CD4-positive, alpha-beta T cell treated with Interleukin-10 for 1 hour (primary cell): ENCODE results near the gene SOX21.

Experiments used
- DNase-seq: peaks from one replicate; pipeline ENCODE4 v3.0.0-alpha.2; 2020

Gene SOX21

GRCh38 chr13:94708031-94708859 lies 4.1 kb downstream of the SOX21 start:
- no peak for DNase-seq

- no peak for DNase-seq
These were observed 4.8 kb downstream of the SOX21 start for GRCh38 chr13:94707400-94708021.

- DNase-seq: no peak
These were observed 5.4 kb downstream of the SOX21 start for GRCh38 chr13:94706843-94707399.

GRCh38 chr13:94706101-94706842 lies 6.1 kb downstream of the SOX21 start:
- no peak for DNase-seq

GRCh38 chr13:94705081-94706030 lies 7.0 kb downstream of the SOX21 start:
- no peak for DNase-seq

- no peak for DNase-seq
These were observed 7.8 kb downstream of the SOX21 start for GRCh38 chr13:94704377-94705080.

- DNase-seq: no peak
These were observed 8.5 kb downstream of the SOX21 start for GRCh38 chr13:94703721-94704314.

- DNase-seq: no peak
These were observed 9.1 kb downstream of the SOX21 start for GRCh38 chr13:94703271-94703670.

- no peak for DNase-seq
These were observed 9.9 kb downstream of the SOX21 start for GRCh38 chr13:94702181-94703041.

- DNase-seq: no peak
These were observed 10.8 kb downstream of the SOX21 start for GRCh38 chr13:94701313-94702180.

- DNase-seq: no peak
These were observed 11.8 kb downstream of the SOX21 start for GRCh38 chr13:94700536-94700935.

GRCh38 chr13:94700051-94700535 lies 12.3 kb downstream of the SOX21 start:
- DNase-seq: no peak

- DNase-seq: no peak
These were observed 16.2 kb downstream of the SOX21 start for GRCh38 chr13:94696171-94696570.

GRCh38 chr13:94692030-94692429 lies 20.3 kb downstream of the SOX21 start:
- no peak for DNase-seq

GRCh38 chr13:94683409-94683808 lies 28.9 kb downstream of the SOX21 start:
- no peak for DNase-seq

GRCh38 chr13:94682229-94682628 lies 30.1 kb downstream of the SOX21 start:
- no peak for DNase-seq

- DNase-seq: no peak
These were observed 32.7 kb downstream of the SOX21 start for GRCh38 chr13:94679614-94680013.

- no peak for DNase-seq
These were observed 33.5 kb downstream of the SOX21 start for GRCh38 chr13:94678845-94679244.

GRCh38 chr13:94677799-94678198 lies 34.5 kb downstream of the SOX21 start:
- no peak for DNase-seq
